SU-DHL-6 (cell line): ENCODE data around the gene GFOD1.

Experiments
- H2AFZ ChIP-seq: fragments of 200-600 bp; sonication (generic); 2 replicates; pipeline ENCODE4 v1.6.1; 2014; ENCODE audit warnings: low read depth, mild to moderate bottlenecking, moderate library complexity, mixed read lengths, antibody characterized with exemption, low read length; ENCODE audit not compliant: severe bottlenecking
- H3F3A ChIP-seq: fragments of 200-600 bp; shearing (Covaris generic); 2 replicates; pipeline ENCODE4 v1.6.0; 2016; ENCODE audit warnings: antibody characterized with exemption, mild to moderate bottlenecking; ENCODE audit not compliant: insufficient read depth
- H3K27ac ChIP-seq: fragments of 200-600 bp; sonication (generic); 2 replicates; pipeline ENCODE4 v1.5.1; 2016; ENCODE audit warnings: low read depth, mild to moderate bottlenecking, low read length, moderate library complexity, mixed read lengths
- H3K27me3 ChIP-seq: fragments of 200-600 bp; sonication (generic), shearing (Covaris generic); 2 replicates; pipeline ENCODE4 v1.6.0; 2014; ENCODE audit warnings: mild to moderate bottlenecking, low read length
- H3K36me3 ChIP-seq: fragments of 200-600 bp; sonication (generic); 2 replicates; pipeline ENCODE4 v1.6.1; 2014; ENCODE audit warnings: mild to moderate bottlenecking, low read length, mixed read lengths
- H3K4me2 ChIP-seq: fragments of 300-600, 200-600 bp; shearing (Covaris generic), sonication (generic); 2 replicates; pipeline ENCODE4 v1.6.0; 2014; ENCODE audit warnings: low read length, low read depth, mild to moderate bottlenecking; ENCODE audit not compliant: poor library complexity, severe bottlenecking
- H3K4me3 ChIP-seq: fragments of 200-600 bp; sonication (generic); 2 replicates; pipeline ENCODE4 v1.5.1; 2014; ENCODE audit warnings: antibody characterized with exemption, low read length, mild to moderate bottlenecking, mixed read lengths; ENCODE audit not compliant: insufficient read depth, poor library complexity, severe bottlenecking
- H3K79me2 ChIP-seq: fragments of 200-600 bp; sonication (generic); 2 replicates; pipeline ENCODE4 v1.6.1; 2014; ENCODE audit warnings: mild to moderate bottlenecking, low read length, moderate library complexity; ENCODE audit not compliant: insufficient read depth
- H3K9ac ChIP-seq: fragments of 200-600 bp; sonication (generic); 2 replicates; pipeline ENCODE4 v1.7.0; 2014; ENCODE audit warnings: mild to moderate bottlenecking, low read length
- H3K9me2 ChIP-seq: fragments of 200-600 bp; sonication (generic); replicated peaks from 2 replicates; pipeline ENCODE4 v1.6.1; 2014; ENCODE audit warnings: low read length; ENCODE audit not compliant: insufficient read depth
- H3K9me3 ChIP-seq: fragments of 200-600 bp; sonication (generic); 2 replicates; pipeline ENCODE4 v1.6.1; 2014; ENCODE audit warnings: low read length, mixed read lengths; ENCODE audit not compliant: insufficient read depth
- H4K20me1 ChIP-seq: fragments of 200-600 bp; sonication (generic); 2 replicates; pipeline ENCODE4 v1.6.1; 2014; ENCODE audit warnings: low read depth, mild to moderate bottlenecking, antibody characterized with exemption, low read length, moderate library complexity, mixed read lengths
- EZH2phosphoT487 ChIP-seq: fragments of 200-600 bp; sonication (generic), shearing (Covaris generic); conservative IDR thresholded peaks from 2 replicates; pipeline ENCODE4 v1.6.1; 2018; ENCODE audit warnings: mild to moderate bottlenecking, antibody characterized with exemption, low read length, moderate library complexity, mixed read lengths
- TF ChIP-seq, protein P1 (sequence below): fragments of 200-600 bp; sonication (generic); IDR thresholded peaks from one replicate; pipeline ENCODE4 v1.5.1; 2017; ENCODE audit warnings: antibody characterized with exemption, mild to moderate bottlenecking, low read length, moderate library complexity; ENCODE audit not compliant: insufficient read depth, poor library complexity, severe bottlenecking

GFOD1 gene

DNA sequence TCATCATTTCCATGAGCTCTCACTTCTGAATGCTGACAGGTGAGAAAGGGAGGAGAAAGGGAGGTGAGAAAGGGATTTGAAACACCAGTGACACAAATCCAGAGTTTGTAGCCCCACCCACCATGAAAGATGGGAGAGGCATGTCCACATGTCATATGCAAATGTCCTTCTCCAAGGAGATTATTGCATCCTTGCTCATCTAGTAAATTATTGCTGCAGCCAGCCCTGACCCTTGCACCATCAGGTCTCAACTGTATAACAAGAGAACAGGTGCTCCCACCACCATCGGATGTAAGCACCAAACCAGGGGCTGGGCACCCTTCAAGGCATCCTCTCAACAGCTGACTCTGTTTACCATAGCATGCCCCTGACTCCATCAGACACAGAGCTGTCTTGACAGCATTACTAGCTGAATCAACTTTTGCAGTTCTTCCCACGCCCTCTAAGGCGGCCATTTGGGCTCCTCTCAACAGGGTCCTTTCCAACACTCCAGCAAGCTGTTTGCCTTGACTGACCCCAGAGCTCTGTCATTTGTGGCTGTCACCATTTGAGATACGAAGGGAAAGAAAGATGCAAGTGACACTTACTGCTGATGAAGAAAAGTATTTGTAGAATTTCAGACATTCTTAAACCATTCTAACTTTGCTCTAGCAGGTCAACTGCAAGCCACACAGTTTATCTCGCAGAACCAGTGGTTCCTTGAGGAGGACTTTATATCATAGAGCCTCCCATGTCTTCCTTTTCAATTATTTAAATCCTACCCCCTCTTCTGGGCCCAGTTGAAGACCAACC lies 14.2 kb downstream of the GFOD1 start:
- no peak overlapping the region for H3K4me3 ChIP-seq
- H3K9ac ChIP-seq = no peak overlapping the region
- no peaks in the 10 kb centered on the region for H3K9me3 ChIP-seq
- no peaks in the 10 kb centered on the region for H3F3A ChIP-seq
- no peak for TF ChIP-seq EZH2phosphoT487
- TF ChIP-seq, protein P1, sequence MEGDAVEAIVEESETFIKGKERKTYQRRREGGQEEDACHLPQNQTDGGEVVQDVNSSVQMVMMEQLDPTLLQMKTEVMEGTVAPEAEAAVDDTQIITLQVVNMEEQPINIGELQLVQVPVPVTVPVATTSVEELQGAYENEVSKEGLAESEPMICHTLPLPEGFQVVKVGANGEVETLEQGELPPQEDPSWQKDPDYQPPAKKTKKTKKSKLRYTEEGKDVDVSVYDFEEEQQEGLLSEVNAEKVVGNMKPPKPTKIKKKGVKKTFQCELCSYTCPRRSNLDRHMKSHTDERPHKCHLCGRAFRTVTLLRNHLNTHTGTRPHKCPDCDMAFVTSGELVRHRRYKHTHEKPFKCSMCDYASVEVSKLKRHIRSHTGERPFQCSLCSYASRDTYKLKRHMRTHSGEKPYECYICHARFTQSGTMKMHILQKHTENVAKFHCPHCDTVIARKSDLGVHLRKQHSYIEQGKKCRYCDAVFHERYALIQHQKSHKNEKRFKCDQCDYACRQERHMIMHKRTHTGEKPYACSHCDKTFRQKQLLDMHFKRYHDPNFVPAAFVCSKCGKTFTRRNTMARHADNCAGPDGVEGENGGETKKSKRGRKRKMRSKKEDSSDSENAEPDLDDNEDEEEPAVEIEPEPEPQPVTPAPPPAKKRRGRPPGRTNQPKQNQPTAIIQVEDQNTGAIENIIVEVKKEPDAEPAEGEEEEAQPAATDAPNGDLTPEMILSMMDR = no peak
- no peaks in the 10 kb centered on the region for H3K27me3 ChIP-seq
- no peaks in the 10 kb centered on the region for H3K9me2 ChIP-seq
- no peak overlapping the region for H3K27ac ChIP-seq
- no peaks in the 10 kb centered on the region for H4K20me1 ChIP-seq
- no peaks in the 10 kb centered on the region for H3K79me2 ChIP-seq
- no peak overlapping the region for H3K4me2 ChIP-seq
- no peaks in the 10 kb centered on the region for H3K36me3 ChIP-seq
- no peak overlapping the region for H2AFZ ChIP-seq

DNA sequence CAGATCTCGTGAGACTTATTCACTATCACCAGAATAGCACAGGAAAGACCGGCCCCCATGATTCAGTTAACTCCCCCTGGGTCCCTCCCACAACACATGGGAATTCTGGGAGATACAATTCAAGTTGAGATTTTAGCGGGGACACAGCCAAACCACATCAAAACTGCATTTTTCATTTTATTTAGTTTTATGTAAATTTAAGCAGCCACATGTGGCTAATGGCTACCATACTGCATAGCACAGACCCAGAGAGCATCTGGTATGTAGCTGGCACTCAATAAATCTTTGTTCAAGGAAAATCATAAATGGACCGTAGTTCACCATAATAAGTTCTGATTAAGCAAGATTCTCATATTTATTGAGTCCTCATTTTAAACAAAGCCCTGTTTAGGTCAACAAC lies 15.3 kb downstream of the GFOD1 start:
- no peak overlapping the region for H3K4me3 ChIP-seq
- no peak overlapping the region for H3K4me2 ChIP-seq
- no peak overlapping the region for H3K27ac ChIP-seq
- H3K9me2 ChIP-seq = no peaks in the 10 kb centered on the region
- no peak overlapping the region for H2AFZ ChIP-seq
- TF ChIP-seq EZH2phosphoT487 = no peak
- TF ChIP-seq, protein P1 = no peak
- no peaks in the 10 kb centered on the region for H3K36me3 ChIP-seq
- no peaks in the 10 kb centered on the region for H3K79me2 ChIP-seq
- H3K9ac ChIP-seq = no peak overlapping the region
- H3F3A ChIP-seq = no peaks in the 10 kb centered on the region
- H4K20me1 ChIP-seq = no peaks in the 10 kb centered on the region
- H3K9me3 ChIP-seq = no peaks in the 10 kb centered on the region
- H3K27me3 ChIP-seq = no peaks in the 10 kb centered on the region

DNA sequence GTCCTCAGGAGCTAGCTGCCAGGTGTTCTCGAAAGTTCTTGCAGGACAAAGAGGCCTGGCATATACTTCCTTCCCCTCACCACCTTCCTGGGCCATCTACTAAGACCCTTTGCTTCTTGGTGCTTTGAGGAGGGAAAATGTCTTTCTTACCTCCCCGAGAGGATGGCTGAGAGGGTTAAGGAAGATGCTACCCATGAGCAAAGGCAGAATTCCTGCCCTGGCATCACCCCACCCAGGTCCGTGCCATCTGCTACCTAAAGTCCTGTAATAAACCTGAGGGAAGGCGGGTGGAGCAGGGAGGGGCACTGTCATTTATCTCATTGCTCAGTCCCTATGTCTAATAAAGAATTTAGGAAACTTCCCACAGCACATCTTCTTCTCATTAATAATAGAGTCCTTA lies 16.2 kb downstream of the GFOD1 start:
- no peaks in the 10 kb centered on the region for H3F3A ChIP-seq
- no peak overlapping the region for H3K9ac ChIP-seq
- H3K9me3 ChIP-seq = no peaks in the 10 kb centered on the region
- no peak overlapping the region for H3K4me3 ChIP-seq
- no peaks in the 10 kb centered on the region for H3K9me2 ChIP-seq
- no peaks in the 10 kb centered on the region for H3K79me2 ChIP-seq
- H3K27me3 ChIP-seq = no peaks in the 10 kb centered on the region
- TF ChIP-seq, protein P1 = no peak
- TF ChIP-seq EZH2phosphoT487 = no peak
- H3K36me3 ChIP-seq = no peaks in the 10 kb centered on the region
- H2AFZ ChIP-seq = no peak overlapping the region
- no peak overlapping the region for H3K27ac ChIP-seq
- no peaks in the 10 kb centered on the region for H4K20me1 ChIP-seq
- H3K4me2 ChIP-seq = no peak overlapping the region
